Measurements from ENCODE around the gene GBA2. TPM values are rescaled to one million over a fixed set of nuclear protein-coding genes. Genes with fewer than 3 reads are reported as not detected.
A peak's percentile ranks its signal among the peaks of the same experiment; 100 is the strongest.

GBA2 gene
- total RNA-seq, 1 donor, result 31.1 TPM

DNA sequence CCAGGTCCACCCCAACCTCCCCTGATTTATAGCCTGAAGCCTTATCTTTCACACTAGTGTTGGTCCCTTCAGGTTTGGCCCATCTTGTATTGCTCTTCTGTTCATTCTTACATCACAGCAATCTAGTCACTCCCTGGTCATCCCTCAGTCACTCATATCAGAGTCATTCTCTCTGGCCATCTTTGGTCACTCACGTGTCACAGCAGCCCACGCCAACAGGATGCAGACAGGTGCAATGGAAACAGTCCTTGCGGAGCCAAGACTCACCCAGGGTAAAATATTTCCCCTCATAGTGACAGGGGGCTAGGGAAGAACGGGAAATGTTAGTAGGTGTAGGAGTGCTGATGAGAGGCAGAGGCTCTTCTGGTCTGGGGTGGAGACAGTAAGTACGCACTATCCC lies 4.4 kb upstream of the GBA2 start:
- Histone ChIP-seq H3K79me2 (ENCODE audit: insufficient read depth, low read length) (peaks cover 17% of the 10 kb centered on the region), H3K4me3 (ENCODE audit: insufficient read depth, low read length) (no peak overlapping the region), H4K20me1 (ENCODE audit: insufficient read depth, low read length) (peaks cover 2% of the 10 kb centered on the region), H3K9me3 (ENCODE audit: low read depth, low read length) (no peaks in the 10 kb centered on the region), H2AFZ (ENCODE audit: low read length) (no peak overlapping the region), H3K36me3 (ENCODE audit: insufficient read depth, low read length) (peaks cover 31% of the 10 kb centered on the region), H3K4me1 (ENCODE audit: insufficient read depth, low read length) (peaks cover 25% of the 10 kb centered on the region), H3K4me2 (ENCODE audit: insufficient read depth, low read length) (no peak overlapping the region), H3K27ac (ENCODE audit: low read depth, low read length) (no peak overlapping the region), H3K27me3 (ENCODE audit: insufficient read depth, low read length) (no peaks in the 10 kb centered on the region)
- DNase-seq (ENCODE audit: insufficient read length, low spot score, missing footprints), result no peak
- TF ChIP-seq, protein P1, sequence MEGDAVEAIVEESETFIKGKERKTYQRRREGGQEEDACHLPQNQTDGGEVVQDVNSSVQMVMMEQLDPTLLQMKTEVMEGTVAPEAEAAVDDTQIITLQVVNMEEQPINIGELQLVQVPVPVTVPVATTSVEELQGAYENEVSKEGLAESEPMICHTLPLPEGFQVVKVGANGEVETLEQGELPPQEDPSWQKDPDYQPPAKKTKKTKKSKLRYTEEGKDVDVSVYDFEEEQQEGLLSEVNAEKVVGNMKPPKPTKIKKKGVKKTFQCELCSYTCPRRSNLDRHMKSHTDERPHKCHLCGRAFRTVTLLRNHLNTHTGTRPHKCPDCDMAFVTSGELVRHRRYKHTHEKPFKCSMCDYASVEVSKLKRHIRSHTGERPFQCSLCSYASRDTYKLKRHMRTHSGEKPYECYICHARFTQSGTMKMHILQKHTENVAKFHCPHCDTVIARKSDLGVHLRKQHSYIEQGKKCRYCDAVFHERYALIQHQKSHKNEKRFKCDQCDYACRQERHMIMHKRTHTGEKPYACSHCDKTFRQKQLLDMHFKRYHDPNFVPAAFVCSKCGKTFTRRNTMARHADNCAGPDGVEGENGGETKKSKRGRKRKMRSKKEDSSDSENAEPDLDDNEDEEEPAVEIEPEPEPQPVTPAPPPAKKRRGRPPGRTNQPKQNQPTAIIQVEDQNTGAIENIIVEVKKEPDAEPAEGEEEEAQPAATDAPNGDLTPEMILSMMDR (IDR thresholded peaks at IDR 0.05; ENCODE audit: extremely low read depth, low read depth, low read length), result no peak

DNA sequence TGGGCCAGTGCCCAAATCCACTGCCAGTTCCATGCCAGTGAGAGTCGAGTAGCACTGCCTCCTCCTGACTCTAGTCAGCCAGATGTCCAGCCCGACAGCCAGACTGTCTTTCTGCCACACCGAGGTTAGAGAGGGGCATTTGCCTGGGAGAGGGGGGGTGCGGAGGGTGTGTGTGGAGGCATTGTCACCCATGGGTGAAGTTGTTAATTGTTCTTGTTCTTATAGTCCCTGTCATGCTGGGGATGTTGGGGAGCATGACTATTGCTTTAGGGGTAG lies 1.2 kb upstream of the GBA2 start:
- no peaks in the 10 kb centered on the region for H3K27me3 ChIP-seq (ENCODE audit: insufficient read depth, low read length)
- no peak for DNase-seq (ENCODE audit: insufficient read length, low spot score, missing footprints)
- H2AFZ ChIP-seq (ENCODE audit: low read length), result peak overlapping the region; percentile 87
- peak overlapping the region; percentile 82 for H3K27ac ChIP-seq (ENCODE audit: low read depth, low read length)
- H3K9me3 ChIP-seq (ENCODE audit: low read depth, low read length), result no peaks in the 10 kb centered on the region
- peak overlapping the region; percentile 92 for H3K4me3 ChIP-seq (ENCODE audit: insufficient read depth, low read length)
- peaks cover 28% of the 10 kb centered on the region for H3K4me1 ChIP-seq (ENCODE audit: insufficient read depth, low read length)
- H3K79me2 ChIP-seq (ENCODE audit: insufficient read depth, low read length), result peaks cover 48% of the 10 kb centered on the region
- TF ChIP-seq, protein P1 (IDR thresholded peaks at IDR 0.05; ENCODE audit: extremely low read depth, low read depth, low read length), result no peak
- H4K20me1 ChIP-seq (ENCODE audit: insufficient read depth, low read length), result peaks cover 25% of the 10 kb centered on the region
- H3K36me3 ChIP-seq (ENCODE audit: insufficient read depth, low read length), result peaks cover 33% of the 10 kb centered on the region
- peak overlapping the region; percentile 89 for H3K4me2 ChIP-seq (ENCODE audit: insufficient read depth, low read length)

DNA sequence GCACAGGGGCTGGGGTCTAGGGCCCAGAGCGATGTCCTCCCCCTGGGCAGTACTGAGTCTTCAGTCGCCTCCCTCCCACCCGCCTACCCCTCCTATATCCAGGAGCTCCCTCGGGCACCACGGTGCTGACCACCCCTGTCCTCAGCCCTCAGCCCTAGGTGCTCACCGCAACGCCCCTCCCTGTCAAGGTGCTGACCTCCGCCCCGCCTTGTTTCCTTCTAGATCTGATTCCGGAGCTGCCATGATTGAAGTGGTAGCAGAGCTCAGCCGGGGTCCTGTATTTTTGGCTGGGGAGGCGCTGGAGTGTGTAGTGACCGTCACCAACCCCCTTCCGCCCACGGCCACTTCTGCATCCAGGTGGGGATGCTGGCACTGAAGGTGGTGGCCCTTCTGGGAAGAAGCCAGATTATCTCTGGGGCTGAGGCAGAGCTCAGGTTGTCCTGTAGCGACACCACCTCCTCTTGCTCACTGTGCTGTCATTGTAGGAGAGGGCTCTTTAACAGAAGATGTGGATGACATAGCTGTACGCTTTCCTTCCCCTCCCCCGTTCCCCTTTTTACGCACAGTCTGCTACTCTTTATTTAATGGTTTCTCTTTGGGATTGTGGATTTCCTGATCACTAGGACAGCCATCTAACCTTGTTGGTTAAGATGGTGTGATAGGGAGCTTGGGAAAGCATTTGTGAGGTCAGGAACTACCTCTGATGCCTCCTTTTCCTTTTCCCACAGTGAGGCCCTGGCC lies 657 bp upstream of the GBA2 start:
- no peak for DNase-seq (ENCODE audit: insufficient read length, low spot score, missing footprints)
- no peaks in the 10 kb centered on the region for H3K9me3 ChIP-seq (ENCODE audit: low read depth, low read length)
- H4K20me1 ChIP-seq (ENCODE audit: insufficient read depth, low read length), result peaks cover 25% of the 10 kb centered on the region
- peaks cover 28% of the 10 kb centered on the region for H3K4me1 ChIP-seq (ENCODE audit: insufficient read depth, low read length)
- H3K4me3 ChIP-seq (ENCODE audit: insufficient read depth, low read length), result peak overlapping the region; percentile 92
- no peaks in the 10 kb centered on the region for H3K27me3 ChIP-seq (ENCODE audit: insufficient read depth, low read length)
- peak overlapping the region; percentile 82 for H3K27ac ChIP-seq (ENCODE audit: low read depth, low read length)
- H3K36me3 ChIP-seq (ENCODE audit: insufficient read depth, low read length), result peaks cover 32% of the 10 kb centered on the region
- TF ChIP-seq, protein P1 (IDR thresholded peaks at IDR 0.05; ENCODE audit: extremely low read depth, low read depth, low read length), result no peak
- peak overlapping the region; percentile 87 for H2AFZ ChIP-seq (ENCODE audit: low read length)
- peaks cover 50% of the 10 kb centered on the region for H3K79me2 ChIP-seq (ENCODE audit: insufficient read depth, low read length)
- H3K4me2 ChIP-seq (ENCODE audit: insufficient read depth, low read length), result peak overlapping the region; percentile 89

DNA sequence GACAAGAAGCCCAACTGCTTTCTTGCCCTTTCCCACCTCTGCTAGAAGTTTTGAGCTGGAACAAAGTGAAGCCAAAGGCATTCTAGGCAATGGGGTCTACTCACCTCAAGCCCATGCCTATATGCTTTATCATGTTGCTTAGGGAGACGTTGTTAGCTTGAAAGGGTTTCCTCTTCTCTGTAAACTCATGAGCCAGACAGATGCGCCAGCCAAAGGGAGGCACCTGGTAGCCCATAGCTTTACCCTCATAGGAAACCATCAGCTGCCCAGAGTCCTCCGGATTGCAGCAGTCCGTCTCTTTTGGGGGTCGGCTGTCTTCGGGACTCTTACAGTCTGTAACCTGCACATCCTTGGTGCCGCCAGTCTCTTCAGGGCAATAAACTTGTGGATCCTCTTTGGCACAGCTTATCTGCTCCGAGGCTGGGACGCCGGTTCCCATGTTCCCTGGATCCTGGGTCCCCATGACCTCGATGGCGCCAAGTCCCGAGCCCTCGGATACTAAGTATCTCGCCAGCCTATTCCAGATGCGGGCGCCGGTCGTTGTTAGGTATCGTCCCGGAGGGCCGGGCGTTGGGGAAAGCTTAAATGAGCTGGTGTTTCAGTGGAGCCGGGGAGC lies 678 bp downstream of the GBA2 start:
- TF ChIP-seq, protein P1 (IDR thresholded peaks at IDR 0.05; ENCODE audit: extremely low read depth, low read depth, low read length), result no peak
- H3K79me2 ChIP-seq (ENCODE audit: insufficient read depth, low read length), result peaks cover 63% of the 10 kb centered on the region
- peaks cover 30% of the 10 kb centered on the region for H4K20me1 ChIP-seq (ENCODE audit: insufficient read depth, low read length)
- DNase-seq (ENCODE audit: insufficient read length, low spot score, missing footprints), result no peak
- H3K27ac ChIP-seq (ENCODE audit: low read depth, low read length), result peak overlapping the region; percentile 82
- no peaks in the 10 kb centered on the region for H3K9me3 ChIP-seq (ENCODE audit: low read depth, low read length)
- peak overlapping the region; percentile 81 for H2AFZ ChIP-seq (ENCODE audit: low read length)
- H3K27me3 ChIP-seq (ENCODE audit: insufficient read depth, low read length), result no peaks in the 10 kb centered on the region
- H3K36me3 ChIP-seq (ENCODE audit: insufficient read depth, low read length), result peaks cover 45% of the 10 kb centered on the region
- H3K4me2 ChIP-seq (ENCODE audit: insufficient read depth, low read length), result peak overlapping the region; percentile 89
- H3K4me1 ChIP-seq (ENCODE audit: insufficient read depth, low read length), result peaks cover 28% of the 10 kb centered on the region
- peak overlapping the region; percentile 92 for H3K4me3 ChIP-seq (ENCODE audit: insufficient read depth, low read length)

Data from osteoblast (primary cell).